Measurements from ENCODE around the gene GPC6. TPM values are rescaled to one million over a fixed set of nuclear protein-coding genes. Genes with fewer than 3 reads are reported as not detected.

GPC6 gene
- total RNA-seq, 3 donors from 2014 or later (not counting 1 experiment from before 2014, with no cell fraction given): not detected

- intact Hi-C loops (cut with micrococcal nuclease): no loop called here
- H3K27ac Mint-ChIP-seq: no peak overlapping the region
- 48% methylated on average over 2 of the region's 3 CpGs for whole genome bisulfite sequencing (ENCODE audit: insufficient coverage)
- DNase-seq: no peak
- H3K4me3 ChIP-seq (ENCODE audit: low read length): no peak overlapping the region
- no peak overlapping the region for H3K27ac ChIP-seq (ENCODE audit: low read length)
- no peaks in the 10 kb centered on the region for H3K36me3 Mint-ChIP-seq
- H3K4me1 ChIP-seq (ENCODE audit: control insufficient read depth, insufficient read depth, low read length): no peaks in the 10 kb centered on the region
- no peak for ATAC-seq
- TF ChIP-seq, protein P1, sequence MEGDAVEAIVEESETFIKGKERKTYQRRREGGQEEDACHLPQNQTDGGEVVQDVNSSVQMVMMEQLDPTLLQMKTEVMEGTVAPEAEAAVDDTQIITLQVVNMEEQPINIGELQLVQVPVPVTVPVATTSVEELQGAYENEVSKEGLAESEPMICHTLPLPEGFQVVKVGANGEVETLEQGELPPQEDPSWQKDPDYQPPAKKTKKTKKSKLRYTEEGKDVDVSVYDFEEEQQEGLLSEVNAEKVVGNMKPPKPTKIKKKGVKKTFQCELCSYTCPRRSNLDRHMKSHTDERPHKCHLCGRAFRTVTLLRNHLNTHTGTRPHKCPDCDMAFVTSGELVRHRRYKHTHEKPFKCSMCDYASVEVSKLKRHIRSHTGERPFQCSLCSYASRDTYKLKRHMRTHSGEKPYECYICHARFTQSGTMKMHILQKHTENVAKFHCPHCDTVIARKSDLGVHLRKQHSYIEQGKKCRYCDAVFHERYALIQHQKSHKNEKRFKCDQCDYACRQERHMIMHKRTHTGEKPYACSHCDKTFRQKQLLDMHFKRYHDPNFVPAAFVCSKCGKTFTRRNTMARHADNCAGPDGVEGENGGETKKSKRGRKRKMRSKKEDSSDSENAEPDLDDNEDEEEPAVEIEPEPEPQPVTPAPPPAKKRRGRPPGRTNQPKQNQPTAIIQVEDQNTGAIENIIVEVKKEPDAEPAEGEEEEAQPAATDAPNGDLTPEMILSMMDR (IDR thresholded peaks at IDR 0.05): no peak
- H3K9me3 Mint-ChIP-seq: peaks cover 0 to 1% of the 10 kb centered on the region in 2 donors
- H3K36me3 ChIP-seq (ENCODE audit: control insufficient read depth, insufficient read depth, low read length): no peaks in the 10 kb centered on the region
- no peaks in the 10 kb centered on the region for H3K27me3 ChIP-seq (ENCODE audit: control insufficient read depth, insufficient read depth, low read length)
- no peaks in the 10 kb centered on the region for H3K4me1 Mint-ChIP-seq
- no peak overlapping the region for H3K4me3 Mint-ChIP-seq
- H3K27me3 Mint-ChIP-seq (ENCODE audit: low read depth in 2 of 2): no peaks in the 10 kb centered on the region
- H3K9me3 ChIP-seq (ENCODE audit: control insufficient read depth, insufficient read depth, low read length): no peaks in the 10 kb centered on the region
Observed at GRCh38 chr13:93946994-93947393, 720.4 kb downstream of the GPC6 start.

GRCh38 chr13:93947651-93948050 lies 721.0 kb downstream of the GPC6 start:
- Histone ChIP-seq H3K9me3 (ENCODE audit: control insufficient read depth, insufficient read depth, low read length) (no peaks in the 10 kb centered on the region), H3K27ac (ENCODE audit: low read length) (no peak overlapping the region), H3K4me3 (ENCODE audit: low read length) (no peak overlapping the region), H3K4me1 (ENCODE audit: control insufficient read depth, insufficient read depth, low read length) (no peaks in the 10 kb centered on the region), H3K36me3 (ENCODE audit: control insufficient read depth, insufficient read depth, low read length) (no peaks in the 10 kb centered on the region), H3K27me3 (ENCODE audit: control insufficient read depth, insufficient read depth, low read length) (no peaks in the 10 kb centered on the region)
- intact Hi-C loops (cut with micrococcal nuclease): no loop called here
- Mint-ChIP-seq H3K9me3 (no peaks in the 10 kb centered on the region), H3K4me1 (no peaks in the 10 kb centered on the region), H3K4me3 (no peak overlapping the region), H3K27ac (no peak overlapping the region), H3K27me3 (ENCODE audit: low read depth in 2 of 2) (no peaks in the 10 kb centered on the region), H3K36me3 (no peaks in the 10 kb centered on the region)
- ATAC-seq (no peak), DNase-seq (no peak)
- TF ChIP-seq, protein P1 (IDR thresholded peaks at IDR 0.05): no peak
- WGBS (ENCODE audit: insufficient coverage): 56% methylated on average over 4 of the region's 5 CpGs

- H3K27ac Mint-ChIP-seq: no peak overlapping the region
- WGBS (ENCODE audit: insufficient coverage): no CpG with 5 or more reads among the region's 2 CpGs
Observed at GRCh38 chr13:93948162-93948922, 721.7 kb downstream of the GPC6 start.

More at GRCh38 chr13:93948162-93948922, 721.7 kb downstream of the GPC6 start:
- ATAC-seq (no peak), DNase-seq (no peak)
- Histone ChIP-seq H3K27me3 (ENCODE audit: control insufficient read depth, insufficient read depth, low read length) (no peaks in the 10 kb centered on the region), H3K4me3 (ENCODE audit: low read length) (no peak overlapping the region), H3K9me3 (ENCODE audit: control insufficient read depth, insufficient read depth, low read length) (no peaks in the 10 kb centered on the region), H3K36me3 (ENCODE audit: control insufficient read depth, insufficient read depth, low read length) (no peaks in the 10 kb centered on the region), H3K27ac (ENCODE audit: low read length) (no peak overlapping the region), H3K4me1 (ENCODE audit: control insufficient read depth, insufficient read depth, low read length) (no peaks in the 10 kb centered on the region)
- TF ChIP-seq, protein P1 (IDR thresholded peaks at IDR 0.05): no peak
- no peaks in the 10 kb centered on the region for H3K36me3 Mint-ChIP-seq
- H3K27me3 Mint-ChIP-seq (ENCODE audit: low read depth in 2 of 2): no peaks in the 10 kb centered on the region
- no peak overlapping the region for H3K4me3 Mint-ChIP-seq
- H3K4me1 Mint-ChIP-seq: no peaks in the 10 kb centered on the region
- intact Hi-C loops (cut with micrococcal nuclease): no loop called here
- no peaks in the 10 kb centered on the region for H3K9me3 Mint-ChIP-seq

All from natural killer cell (primary cell).